ENCODE measurements around the gene ACER1. TPM values are rescaled to one million over a fixed set of nuclear protein-coding genes. Genes with fewer than 3 reads are reported as not detected.

ACER1 gene
- total RNA-seq, 1 donor from 2014 or later, result not detected

GRCh38 chr19:6271721-6272410 lies 61.5 kb downstream of the ACER1 start:
- Histone ChIP-seq H3K27ac (peak overlapping the region; percentile 89), H3K4me1 (peaks cover 98% of the 10 kb centered on the region), H3K27me3 (ENCODE audit: low read depth) (no peaks in the 10 kb centered on the region), H3K4me3 (peak overlapping the region; percentile 46), H3K36me3 (peaks cover 33% of the 10 kb centered on the region), H3K9me3 (no peaks in the 10 kb centered on the region)
- ATAC-seq, result peak; percentile 46 to 55
- intact Hi-C loops (cut with DNase I), result loop anchor here (5.0 kb wide), 1 partner anchor 35 kb away; no protein-coding TSS in a partner anchor
- peak; percentile 72 for DNase-seq
- no peak for TF ChIP-seq CTCF (IDR thresholded peaks at IDR 0.05)

GRCh38 chr19:6271251-6271650 lies 62.2 kb downstream of the ACER1 start:
- intact Hi-C loops (cut with DNase I), result loop anchor here (5.0 kb wide), 1 partner anchor 34 kb away; no protein-coding TSS in a partner anchor
- no peak for ATAC-seq
- peak; percentile 40 for TF ChIP-seq CTCF (IDR thresholded peaks at IDR 0.05)
- no peak for DNase-seq
- H3K9me3 ChIP-seq, result no peaks in the 10 kb centered on the region
- H3K4me1 ChIP-seq, result peaks cover 92% of the 10 kb centered on the region
- H3K27me3 ChIP-seq (ENCODE audit: low read depth), result no peaks in the 10 kb centered on the region
- peak overlapping the region; percentile 46 for H3K4me3 ChIP-seq
- peaks cover 36% of the 10 kb centered on the region for H3K36me3 ChIP-seq
- peak overlapping the region; percentile 89 for H3K27ac ChIP-seq

GRCh38 chr19:6270822-6271221 lies 62.6 kb downstream of the ACER1 start:
- no peaks in the 10 kb centered on the region for H3K9me3 ChIP-seq
- H3K27ac ChIP-seq, result peak overlapping the region; percentile 89
- ATAC-seq, result no peak
- H3K36me3 ChIP-seq, result peaks cover 36% of the 10 kb centered on the region
- TF ChIP-seq CTCF (IDR thresholded peaks at IDR 0.05), result no peak
- intact Hi-C loops (cut with DNase I), result loop anchor here (5.0 kb wide), 1 partner anchor 34 kb away; no protein-coding TSS in a partner anchor
- peak overlapping the region; percentile 11 for H3K4me3 ChIP-seq
- H3K27me3 ChIP-seq (ENCODE audit: low read depth), result no peaks in the 10 kb centered on the region
- DNase-seq, result no peak
- peaks cover 87% of the 10 kb centered on the region for H3K4me1 ChIP-seq

- intact Hi-C loops (cut with DNase I), result loop anchor here (5.0 kb wide), 1 partner anchor 33 kb away; no protein-coding TSS in a partner anchor
- no peaks in the 10 kb centered on the region for H3K9me3 ChIP-seq
- no peak for DNase-seq
- no peak for TF ChIP-seq CTCF (IDR thresholded peaks at IDR 0.05)
- peak overlapping the region; percentile 89 for H3K27ac ChIP-seq
- no peak for ATAC-seq
- peaks cover 85% of the 10 kb centered on the region for H3K4me1 ChIP-seq
- H3K27me3 ChIP-seq (ENCODE audit: low read depth), result no peaks in the 10 kb centered on the region
- H3K4me3 ChIP-seq, result peak overlapping the region; percentile 11
- H3K36me3 ChIP-seq, result peaks cover 36% of the 10 kb centered on the region
Observed at GRCh38 chr19:6270076-6270745, 63.2 kb downstream of the ACER1 start.

GRCh38 chr19:6269101-6269886 lies 64.1 kb downstream of the ACER1 start:
- H3K27ac ChIP-seq, result peak overlapping the region; percentile 89
- no peak overlapping the region for H3K4me3 ChIP-seq
- TF ChIP-seq CTCF (IDR thresholded peaks at IDR 0.05), result no peak
- H3K36me3 ChIP-seq, result peaks cover 36% of the 10 kb centered on the region
- H3K27me3 ChIP-seq (ENCODE audit: low read depth), result no peaks in the 10 kb centered on the region
- ATAC-seq (no peak), DNase-seq (no peak)
- H3K4me1 ChIP-seq, result peaks cover 84% of the 10 kb centered on the region
- H3K9me3 ChIP-seq, result no peaks in the 10 kb centered on the region
- intact Hi-C loops (cut with DNase I), result no loop called here

Data from lower lobe of right lung (tissue), 2 donors.